Endothelial cell of umbilical vein (primary cell): ENCODE results near the gene EEIG1. TPM values are rescaled to one million over a fixed set of nuclear protein-coding genes. Genes with fewer than 3 reads are reported as not detected.

Experiments
- BruUV-seq: library from RNA; stranded (reverse); fragments of 400-500 nt; replicated peaks from 2 replicates; lab custom pipeline; 2021; lab: Mats Ljungman, UMichigan
- CTCF ChIA-PET: fragments of 300-600, 350-600 bp; sonication (Branson Sonifier 250); formaldehyde crosslinking; loops from one replicate; lab custom pipeline; 2021; ENCODE audit warnings: antibody characterized with exemption, inconsistent platforms; lab: Charles Lee
- POLR2A ChIA-PET: fragments of 300-600, 350-600 bp; sonication (Branson Sonifier 250); formaldehyde crosslinking; loops from one replicate; lab custom pipeline; 2021; ENCODE audit warnings: antibody characterized with exemption, inconsistent platforms; lab: Charles Lee
- DNase-seq: peaks from one replicate; pipeline ENCODE4 v3.0.0-alpha.2; 2011; ENCODE audit warnings: low read depth, low spot score
- FAIRE-seq: peaks from 2 replicates; lab custom pipeline; 2011; peaks lifted over from hg19 to GRCh38; lab: Jason Lieb, UNC
- H2AFZ ChIP-seq: 2 replicates; pipeline ENCODE4 v1.6.0; 2012; ENCODE audit warnings: low read depth, low read length, control low read depth, inconsistent platforms
- H3K27ac ChIP-seq: 2 replicates; pipeline ENCODE4 v1.5.1; 2011; ENCODE audit warnings: low read depth, mild to moderate bottlenecking, control low read depth, low read length, moderate library complexity; ENCODE audit not compliant: insufficient read depth
- H3K27me3 ChIP-seq, 2 experiments: 2 replicates each; pipeline versions ENCODE4 v1.6.0 to v1.6.1; 2011; ENCODE audit warnings: low read length in 2 of 2, mixed read lengths in 1 of 2; ENCODE audit not compliant: control insufficient read depth in 2 of 2, insufficient read depth in 2 of 2
- H3K36me3 ChIP-seq, 2 experiments: 2 replicates in 1 of 2; 3 replicates in 1 of 2; pipeline ENCODE4 v1.5.1; 2011; ENCODE audit warnings: low read length in 2 of 2, mild to moderate bottlenecking in 1 of 2, moderate library complexity in 1 of 2; ENCODE audit not compliant: control insufficient read depth in 2 of 2, insufficient read depth in 2 of 2; ENCODE audit errors: extremely low read depth in 1 of 2
- H3K4me1 ChIP-seq: 3 replicates; pipeline ENCODE4 v1.5.1; 2011; ENCODE audit warnings: mild to moderate bottlenecking, low read length; ENCODE audit not compliant: control insufficient read depth, insufficient read depth; ENCODE audit errors: extremely low read depth
- H3K4me2 ChIP-seq: 2 replicates; pipeline ENCODE4 v1.6.1; 2011; ENCODE audit warnings: low read length, control low read depth, mixed read lengths; ENCODE audit not compliant: insufficient read depth
- H3K4me3 ChIP-seq, 3 experiments: fragments of 200-600 bp in 1 of 3; sonication (generic), shearing (Covaris generic) in 1 of 3; replicated peaks in 1 of 3; 2 replicates each; pipeline ENCODE4 v1.5.1; 2011 to 2016; ENCODE audit warnings: control low read depth in 3 of 3, low read length in 3 of 3, mild to moderate bottlenecking in 2 of 3, inconsistent platforms in 1 of 3, low read depth in 1 of 3, moderate library complexity in 1 of 3; ENCODE audit not compliant: insufficient read depth in 1 of 3
- H3K79me2 ChIP-seq: 2 replicates; pipeline ENCODE4 v1.6.0; 2012; ENCODE audit warnings: low read length, inconsistent platforms; ENCODE audit not compliant: control insufficient read depth, insufficient read depth
- H3K9ac ChIP-seq: replicated peaks from 2 replicates; pipeline ENCODE3; 2011; ENCODE audit warnings: low read length, control low read depth; ENCODE audit not compliant: insufficient read depth; ENCODE audit errors: extremely low read depth
- H3K9me1 ChIP-seq: replicated peaks from 3 replicates; pipeline ENCODE4 v1.6.0; 2011; ENCODE audit warnings: mild to moderate bottlenecking, low read length; ENCODE audit not compliant: control insufficient read depth, insufficient read depth; ENCODE audit errors: extremely low read depth
- H3K9me3 ChIP-seq: replicated peaks from 2 replicates; pipeline ENCODE4 v1.5.1; 2012; ENCODE audit warnings: low read length, inconsistent platforms; ENCODE audit not compliant: control insufficient read depth, insufficient read depth
- H4K20me1 ChIP-seq: replicated peaks from 2 replicates; pipeline ENCODE3; 2011; ENCODE audit warnings: mild to moderate bottlenecking, low read length; ENCODE audit not compliant: control insufficient read depth, insufficient read depth; ENCODE audit errors: extremely low read depth
- CTCF ChIP-seq, 2 donors: IDR thresholded peaks; 1 replicate in 1 of 2; 2 replicates in 1 of 2; pipeline ENCODE4 v1.5.1; 2011; ENCODE audit warnings: low read length in 2 of 2, mild to moderate bottlenecking in 2 of 2, moderate library complexity in 2 of 2, control low read depth in 1 of 2, inconsistent platforms in 1 of 2, low read depth in 1 of 2; ENCODE audit not compliant: insufficient read depth in 1 of 2; ENCODE audit errors: extremely low read depth in 1 of 2
- EZH2 ChIP-seq: IDR thresholded peaks from 2 replicates; pipeline ENCODE4 v1.6.1; 2012; ENCODE audit warnings: borderline replicate concordance, low read depth, mild to moderate bottlenecking, moderate library complexity, low read length, inconsistent platforms; ENCODE audit not compliant: severe bottlenecking
- FOS ChIP-seq: IDR thresholded peaks from 2 replicates; pipeline ENCODE4 v1.6.1; 2011; ENCODE audit warnings: mild to moderate bottlenecking, low read length, moderate library complexity, borderline replicate concordance; ENCODE audit not compliant: insufficient read depth
- GATA2 ChIP-seq: IDR thresholded peaks from 2 replicates; pipeline ENCODE4 v1.7.0; 2011; ENCODE audit warnings: low read depth, mild to moderate bottlenecking, moderate library complexity, mixed read lengths, low read length; ENCODE audit not compliant: insufficient read length, insufficient read depth
- JUN ChIP-seq: IDR thresholded peaks from 2 replicates; pipeline ENCODE4 v1.6.1; 2011; ENCODE audit warnings: borderline replicate concordance, low read depth; ENCODE audit not compliant: insufficient read length, insufficient read depth
- MAX ChIP-seq: IDR thresholded peaks from 2 replicates; pipeline ENCODE4 v1.6.1; 2011; ENCODE audit not compliant: insufficient read depth, insufficient read length
- MYC ChIP-seq: IDR thresholded peaks from one replicate; pipeline ENCODE4 v1.6.1; 2011; ENCODE audit warnings: mild to moderate bottlenecking, low read depth, low read length
- POLR2A ChIP-seq: IDR thresholded peaks from 2 replicates; pipeline ENCODE4 v1.6.1; 2012; ENCODE audit warnings: low read depth, mild to moderate bottlenecking, control low read depth, low read length
- POLR2AphosphoS5 ChIP-seq: IDR thresholded peaks from 2 replicates; pipeline ENCODE4 v1.6.1; 2012; ENCODE audit warnings: low read depth, mild to moderate bottlenecking, control low read depth, low read length, moderate library complexity; ENCODE audit not compliant: insufficient read depth
- dilution Hi-C: fragments of 300-500 bp; cut with MboI; formaldehyde crosslinking; loops from one replicate; pipeline ENCODE4 v1.15.0; 2019; ENCODE audit warnings: low sequenced_read_pairs; ENCODE audit not compliant: extremely low pct_ligation_motif_present
- intact Hi-C: fragments of 100-400 bp; cut with micrococcal nuclease; formaldehyde crosslinking; loops from one replicate; pipeline ENCODE4 v1.10.0; 2022
- polyA plus RNA-seq, 4 experiments: library from polyadenylated mRNA; depleted of rRNA in 3 of 4; stranded (reverse) in 3 of 4; unstranded in 1 of 4; fragments of >200 nt; gene quantifications; 2 replicates each; pipeline versions ENCODE4 v1.2.1 to v1.2.3, GENCODE V29; 2011 to 2012; ENCODE audit warnings: missing spikeins in 1 of 4
- total RNA-seq: library from RNA; stranded (reverse); gene quantifications from 2 replicates; pipeline ENCODE4 v1.2.3, GENCODE V29; 2021

EEIG1 gene
- total and polyA plus RNA-seq, 2 donors (not counting 3 experiments of a cell fraction or from before 2014, with no cell fraction given), result 8.4 to 19.0 TPM

- TF ChIP-seq POLR2A (no peak), MYC (no peak), CTCF (IDR thresholded peaks at IDR 0.05; ENCODE audit: extremely low read depth in 1 of 2, insufficient read depth in 1 of 2, low read depth in 1 of 2, low read length in 2 of 2) (no peak), FOS (no peak), POLR2AphosphoS5 (no peak), MAX (no peak), EZH2 (no peak), JUN (no peak), GATA2 (no peak)
- dilution Hi-C loops (no loop called here), intact Hi-C loops (loop anchor here (2.0 kb wide), 2 partner anchors 20 to 84 kb away; no protein-coding TSS in a partner anchor)
- no peaks in the 10 kb centered on the region for H3K9me3 ChIP-seq
- no peak overlapping the region for H3K4me3 ChIP-seq
- BruUV-seq, result no TSS peak
- H3K4me1 ChIP-seq, result peaks cover 13% of the 10 kb centered on the region
- H4K20me1 ChIP-seq, result no peaks in the 10 kb centered on the region
- no peaks in the 10 kb centered on the region for H3K9me1 ChIP-seq
- no peak overlapping the region for H3K27ac ChIP-seq
- H3K79me2 ChIP-seq, result no peaks in the 10 kb centered on the region
- H2AFZ ChIP-seq, result no peak overlapping the region
- H3K4me2 ChIP-seq, result no peak overlapping the region
- no peak overlapping the region for H3K9ac ChIP-seq
- ChIA-PET POLR2A (no interaction called here), CTCF (interaction anchor here (1.2 to 3.6 kb wide), 6 partner anchors 10 to 83 kb away, joined by 3 to 35 read pairs (median 5); partner anchors contain the start of gene EEIG1)
- no peak for DNase-seq
- FAIRE-seq, result no peak
- H3K36me3 ChIP-seq, result no peaks in the 10 kb centered on the region
- H3K27me3 ChIP-seq, result no peaks in the 10 kb centered on the region
Observed at GRCh38 chr9:128026255-128026772, 45.5 kb upstream of the EEIG1 start.
